Endothelial cell (in vitro differentiated cells): ENCODE measurements around the gene SELL. TPM values are rescaled to one million over a fixed set of nuclear protein-coding genes. Genes with fewer than 3 reads are reported as not detected.

Experiments
- DNase-seq: peaks from one replicate; pipeline ENCODE4 v3.0.0; 2021; ENCODE audit warnings: low spot score
- H3K27ac Mint-ChIP-seq: one replicate; pipeline ENCODE4 v1.8.0; 2021; ENCODE audit warnings: mixed read lengths, inconsistent platforms; ENCODE audit not compliant: unreplicated experiment
- H3K27me3 Mint-ChIP-seq: one replicate; pipeline ENCODE4 v1.8.0; 2021; ENCODE audit warnings: mild to moderate bottlenecking, moderate library complexity, mixed read lengths, inconsistent platforms; ENCODE audit not compliant: unreplicated experiment
- H3K36me3 Mint-ChIP-seq: one replicate; pipeline ENCODE4 v1.8.0; 2021; ENCODE audit warnings: mild to moderate bottlenecking, low read depth, mixed read lengths, inconsistent platforms; ENCODE audit not compliant: unreplicated experiment
- H3K4me1 Mint-ChIP-seq: one replicate; pipeline ENCODE4 v1.8.0; 2021; ENCODE audit warnings: mild to moderate bottlenecking, mixed read lengths, inconsistent platforms; ENCODE audit not compliant: unreplicated experiment
- H3K4me3 Mint-ChIP-seq: one replicate; pipeline ENCODE4 v1.8.0; 2021; ENCODE audit warnings: mild to moderate bottlenecking, mixed read lengths, inconsistent platforms; ENCODE audit not compliant: unreplicated experiment
- H3K9me3 Mint-ChIP-seq: one replicate; pipeline ENCODE4 v1.8.0; 2021; ENCODE audit warnings: mixed read lengths, inconsistent platforms; ENCODE audit not compliant: unreplicated experiment
- total RNA-seq: library from RNA; stranded (reverse); fragmentation: NEBNext Ultra II Directional; extraction: Animal tissue kit (Norgen Biotek cat#: 25700); gene quantifications from one replicate; pipeline ENCODE4 v1.2.1, GENCODE V29; 2021; ENCODE audit not compliant: unreplicated experiment
- TF ChIP-seq, protein P1 (sequence below): fragments of 200-600 bp; sonication (generic); IDR thresholded peaks from one replicate; pipeline ENCODE4 v1.5.0; 2021; ENCODE audit warnings: antibody characterized with exemption; ENCODE audit not compliant: unreplicated experiment

Gene SELL
- total RNA-seq, 1 donor from 2014 or later = 0.82 TPM

DNA sequence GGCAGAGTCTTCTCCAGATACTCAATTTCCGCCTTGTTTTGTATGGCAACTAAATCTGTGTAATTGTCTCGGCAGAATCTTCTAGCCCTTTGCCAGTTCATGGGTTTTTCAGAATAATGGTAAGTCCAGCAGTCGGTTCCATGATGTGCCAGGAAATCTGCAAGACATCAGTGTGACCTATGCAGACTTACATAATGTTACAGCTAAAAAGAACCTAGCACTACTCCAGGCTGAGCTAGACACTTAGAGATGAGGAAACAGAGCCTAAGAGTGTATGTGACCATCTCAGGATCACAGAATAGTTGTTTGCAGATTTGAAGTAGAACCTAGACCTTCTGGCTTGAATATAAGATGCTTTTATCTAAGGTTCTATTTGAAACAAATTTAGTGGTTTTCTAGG is 2.8 kb downstream of the SELL start:
- TF ChIP-seq, protein P1, sequence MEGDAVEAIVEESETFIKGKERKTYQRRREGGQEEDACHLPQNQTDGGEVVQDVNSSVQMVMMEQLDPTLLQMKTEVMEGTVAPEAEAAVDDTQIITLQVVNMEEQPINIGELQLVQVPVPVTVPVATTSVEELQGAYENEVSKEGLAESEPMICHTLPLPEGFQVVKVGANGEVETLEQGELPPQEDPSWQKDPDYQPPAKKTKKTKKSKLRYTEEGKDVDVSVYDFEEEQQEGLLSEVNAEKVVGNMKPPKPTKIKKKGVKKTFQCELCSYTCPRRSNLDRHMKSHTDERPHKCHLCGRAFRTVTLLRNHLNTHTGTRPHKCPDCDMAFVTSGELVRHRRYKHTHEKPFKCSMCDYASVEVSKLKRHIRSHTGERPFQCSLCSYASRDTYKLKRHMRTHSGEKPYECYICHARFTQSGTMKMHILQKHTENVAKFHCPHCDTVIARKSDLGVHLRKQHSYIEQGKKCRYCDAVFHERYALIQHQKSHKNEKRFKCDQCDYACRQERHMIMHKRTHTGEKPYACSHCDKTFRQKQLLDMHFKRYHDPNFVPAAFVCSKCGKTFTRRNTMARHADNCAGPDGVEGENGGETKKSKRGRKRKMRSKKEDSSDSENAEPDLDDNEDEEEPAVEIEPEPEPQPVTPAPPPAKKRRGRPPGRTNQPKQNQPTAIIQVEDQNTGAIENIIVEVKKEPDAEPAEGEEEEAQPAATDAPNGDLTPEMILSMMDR = no peak
- no peak for DNase-seq
- H3K27me3 Mint-ChIP-seq = no peaks in the 10 kb centered on the region
- no peaks in the 10 kb centered on the region for H3K9me3 Mint-ChIP-seq
- H3K27ac Mint-ChIP-seq = no peak overlapping the region
- no peaks in the 10 kb centered on the region for H3K36me3 Mint-ChIP-seq
- H3K4me1 Mint-ChIP-seq = peaks cover 8% of the 10 kb centered on the region
- no peak overlapping the region for H3K4me3 Mint-ChIP-seq

DNA sequence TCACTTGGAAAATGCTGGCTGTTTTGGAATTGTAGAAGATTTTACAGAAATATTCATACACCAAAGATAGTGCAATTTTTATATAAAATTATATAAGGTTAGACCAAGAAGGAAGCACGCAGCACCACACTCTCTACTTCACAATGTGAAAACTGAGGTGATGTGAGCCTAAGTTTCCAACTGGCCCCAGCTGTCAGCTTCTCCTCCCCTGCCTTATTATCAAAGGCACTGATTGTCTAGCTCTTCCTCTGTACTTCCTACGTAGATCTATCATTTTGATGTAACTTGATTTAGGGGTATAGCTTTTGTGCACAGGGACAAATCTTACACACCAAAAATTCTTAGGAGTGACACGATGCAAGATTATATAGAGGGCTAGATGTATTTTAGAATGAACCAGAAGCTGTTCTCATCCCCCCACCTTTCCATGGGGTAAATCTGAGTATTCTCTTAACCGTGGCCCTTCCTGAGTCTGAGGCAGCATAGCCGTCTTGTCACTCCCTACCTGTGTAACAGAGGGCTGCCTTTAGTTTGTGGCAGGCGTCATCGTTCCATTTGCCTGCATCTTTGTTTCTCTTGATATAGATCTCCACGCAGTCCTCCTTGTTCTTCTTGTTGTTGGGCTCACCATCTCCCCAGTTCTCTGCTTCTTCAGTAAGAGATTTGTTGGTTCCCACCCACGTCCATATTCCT is 3.4 kb downstream of the SELL start:
- H3K4me3 Mint-ChIP-seq = no peak overlapping the region
- H3K4me1 Mint-ChIP-seq = peaks cover 8% of the 10 kb centered on the region
- no peaks in the 10 kb centered on the region for H3K27me3 Mint-ChIP-seq
- TF ChIP-seq, protein P1 = no peak
- H3K27ac Mint-ChIP-seq = no peak overlapping the region
- H3K9me3 Mint-ChIP-seq = no peaks in the 10 kb centered on the region
- no peak for DNase-seq
- H3K36me3 Mint-ChIP-seq = no peaks in the 10 kb centered on the region

DNA sequence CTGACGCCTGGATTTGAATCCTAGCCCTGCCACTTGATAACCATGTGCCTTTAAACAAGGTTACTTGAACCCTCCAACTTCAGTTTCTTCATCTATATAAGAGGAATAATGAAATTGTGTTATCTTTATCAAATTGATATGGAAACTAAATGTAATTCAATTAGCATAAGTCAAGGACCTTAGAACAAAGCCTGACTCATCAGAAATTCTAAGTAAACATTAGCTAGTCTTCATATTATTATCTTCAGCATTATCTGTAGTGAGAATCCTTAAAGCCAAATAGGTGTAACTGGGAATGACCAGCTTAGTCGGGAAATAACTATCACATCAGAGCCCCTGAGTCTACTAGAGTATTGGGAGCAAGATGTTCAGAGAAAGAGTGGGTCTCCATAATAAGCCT is 6.6 kb downstream of the SELL start:
- no peak for DNase-seq
- no peaks in the 10 kb centered on the region for H3K27me3 Mint-ChIP-seq
- H3K36me3 Mint-ChIP-seq = no peaks in the 10 kb centered on the region
- H3K4me3 Mint-ChIP-seq = no peak overlapping the region
- H3K27ac Mint-ChIP-seq = no peak overlapping the region
- no peaks in the 10 kb centered on the region for H3K9me3 Mint-ChIP-seq
- H3K4me1 Mint-ChIP-seq = no peaks in the 10 kb centered on the region
- TF ChIP-seq, protein P1 = no peak

DNA sequence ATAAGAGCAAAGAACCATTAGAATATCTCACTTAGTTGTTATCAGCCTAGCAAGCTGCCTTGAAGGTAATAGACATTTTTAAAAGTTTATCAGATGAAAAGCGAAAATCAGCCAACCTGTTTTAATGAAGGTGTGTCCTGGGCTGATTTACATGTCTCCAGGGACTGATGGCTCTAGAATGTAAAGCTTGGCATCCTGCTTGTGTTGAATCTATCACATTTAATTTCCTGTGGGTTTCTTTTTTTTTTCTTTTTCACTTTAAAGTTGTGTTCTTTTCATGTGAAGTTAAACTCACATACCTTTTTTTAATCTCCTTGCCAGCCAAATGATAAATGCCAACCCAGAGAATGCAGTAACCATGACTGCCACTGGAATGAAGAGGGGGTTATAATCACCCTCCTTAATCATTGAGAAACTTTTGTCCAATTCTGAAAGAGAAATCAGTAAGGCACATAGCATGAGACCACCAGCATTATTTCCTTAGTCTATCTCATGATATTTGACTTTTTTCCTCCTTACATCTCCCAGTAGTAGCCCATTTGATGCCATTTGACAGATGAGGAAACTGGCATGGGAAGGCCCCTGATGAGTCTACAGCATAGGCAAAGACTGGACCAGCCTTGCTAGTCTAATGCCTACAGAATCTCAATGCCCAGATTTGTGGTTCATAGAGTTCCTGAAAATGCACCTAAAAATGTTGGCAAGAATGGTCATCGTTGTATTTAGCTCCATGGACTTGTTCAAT is 10.0 kb downstream of the SELL start:
- H3K36me3 Mint-ChIP-seq = no peaks in the 10 kb centered on the region
- TF ChIP-seq, protein P1 = no peak
- H3K9me3 Mint-ChIP-seq = no peaks in the 10 kb centered on the region
- no peak overlapping the region for H3K4me3 Mint-ChIP-seq
- H3K27me3 Mint-ChIP-seq = no peaks in the 10 kb centered on the region
- DNase-seq = no peak
- H3K27ac Mint-ChIP-seq = no peak overlapping the region
- peaks cover under 1% of the 10 kb centered on the region for H3K4me1 Mint-ChIP-seq

DNA sequence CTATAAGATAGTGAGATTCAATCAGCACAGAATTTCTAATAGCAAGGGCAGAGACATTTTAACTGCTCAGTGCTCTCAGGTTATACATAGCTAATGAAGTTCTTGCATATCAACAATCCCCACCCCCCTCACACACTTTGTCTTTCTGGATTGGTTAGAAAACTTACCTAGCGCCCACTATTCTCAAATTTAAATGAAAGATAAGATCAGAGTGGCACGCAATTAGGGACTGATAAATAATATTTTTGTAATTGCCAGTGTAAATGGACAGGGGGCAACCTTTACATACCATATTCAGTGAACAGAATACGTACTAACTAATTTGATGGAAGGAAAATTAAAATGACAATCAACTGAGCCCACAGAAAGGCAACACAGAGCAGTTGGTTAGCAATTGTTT is 11.7 kb downstream of the SELL start:
- Mint-ChIP-seq H3K9me3 (no peaks in the 10 kb centered on the region), H3K4me3 (no peak overlapping the region), H3K27ac (no peak overlapping the region), H3K27me3 (no peaks in the 10 kb centered on the region), H3K4me1 (peaks cover 8% of the 10 kb centered on the region), H3K36me3 (no peaks in the 10 kb centered on the region)
- TF ChIP-seq, protein P1 = no peak
- DNase-seq = no peak
